Upper lobe of left lung (tissue), 4 donors: ENCODE measurements around the gene FGFRL1.

ENCODE experiments used
- CTCF ChIP-seq, 6 experiments: fragments of 450-650 bp in 4 of 6; fragments of 200-600 bp in 2 of 6; sonication (generic) in 2 of 6; IDR thresholded peaks; one replicate each; pipeline ENCODE4 v1.5.1; 2016 to 2019; ENCODE audit warnings: antibody characterized with exemption in 6 of 6
- EP300 ChIP-seq, 4 donors: sonication (generic); formaldehyde crosslinking; IDR thresholded peaks; one replicate each; pipeline ENCODE4 v1.5.1; 2017; ENCODE audit warnings: antibody characterized with exemption in 4 of 4, control low read depth in 2 of 4
- POLR2A ChIP-seq, 4 donors: fragments of 450-650 bp; IDR thresholded peaks; one replicate each; pipeline ENCODE4 v1.5.1; 2016 to 2017; ENCODE audit warnings: antibody characterized with exemption in 4 of 4, mild to moderate bottlenecking in 2 of 4
- POLR2AphosphoS5 ChIP-seq, 2 donors: sonication (generic); formaldehyde crosslinking; IDR thresholded peaks; one replicate each; pipeline ENCODE4 v1.5.1; 2017; ENCODE audit warnings: antibody characterized with exemption in 2 of 2

- no peak for TF ChIP-seq CTCF (IDR thresholded peaks at IDR 0.05)
- no peak for TF ChIP-seq POLR2A (IDR thresholded peaks at IDR 0.05)
- TF ChIP-seq POLR2AphosphoS5 (IDR thresholded peaks at IDR 0.05) = no peak
- TF ChIP-seq EP300 (IDR thresholded peaks at IDR 0.05) = no peak
Observed at GRCh38 chr4:1042352-1043055, 31.1 kb downstream of the FGFRL1 start.
